Renal cortical epithelial cell (primary cell): Measurements from ENCODE around the gene LRRC10B. TPM values are rescaled to one million over a fixed set of nuclear protein-coding genes. Genes with fewer than 3 reads are reported as not detected.

Experiments used
- DNase-seq: peaks from one replicate; pipeline ENCODE4 v3.0.0-alpha.2; 2011; ENCODE audit warnings: low read depth
- total RNA-seq: library from RNA; depleted of rRNA; stranded (reverse); fragments of >200 nt; gene quantifications from 2 replicates; pipeline ENCODE4 v1.2.3, GENCODE V29; 2014

Gene LRRC10B
- total RNA-seq, 1 donor from 2014 or later, result 0.15 TPM

GRCh38 chr11:61509043-61510029 lies 787 bp downstream of the LRRC10B start:
- DNase-seq, result peak; percentile 42

GRCh38 chr11:61510166-61510919 lies 1.8 kb downstream of the LRRC10B start:
- DNase-seq, result no peak

- no peak for DNase-seq
Observed at GRCh38 chr11:61510974-61511373, 2.4 kb downstream of the LRRC10B start.

- DNase-seq, result no peak
Observed at GRCh38 chr11:61511383-61511782, 2.8 kb downstream of the LRRC10B start.

GRCh38 chr11:61512435-61512834 lies 3.9 kb downstream of the LRRC10B start:
- no peak for DNase-seq

GRCh38 chr11:61513143-61513765 lies 4.7 kb downstream of the LRRC10B start:
- DNase-seq, result no peak

GRCh38 chr11:61514050-61514917 lies 5.7 kb downstream of the LRRC10B start:
- DNase-seq, result no peak

GRCh38 chr11:61515686-61516085 lies 7.1 kb downstream of the LRRC10B start:
- no peak for DNase-seq

GRCh38 chr11:61516191-61516590 lies 7.6 kb downstream of the LRRC10B start:
- DNase-seq, result no peak

- DNase-seq, result no peak
Observed at GRCh38 chr11:61516675-61517572, 8.4 kb downstream of the LRRC10B start.

- no peak for DNase-seq
Observed at GRCh38 chr11:61518032-61518795, 9.7 kb downstream of the LRRC10B start.

GRCh38 chr11:61522881-61523280 lies 14.3 kb downstream of the LRRC10B start:
- no peak for DNase-seq

- DNase-seq, result no peak
Observed at GRCh38 chr11:61524446-61524845, 15.9 kb downstream of the LRRC10B start.

GRCh38 chr11:61524963-61525587 lies 16.5 kb downstream of the LRRC10B start:
- no peak for DNase-seq

GRCh38 chr11:61526229-61526628 lies 17.7 kb downstream of the LRRC10B start:
- no peak for DNase-seq

GRCh38 chr11:61526956-61527731 lies 18.6 kb downstream of the LRRC10B start:
- DNase-seq, result no peak

GRCh38 chr11:61528114-61528513 lies 19.6 kb downstream of the LRRC10B start:
- no peak for DNase-seq

GRCh38 chr11:61529537-61530225 lies 21.1 kb downstream of the LRRC10B start:
- peak; percentile 72 for DNase-seq
